GM18507 (cell line): Measurements from ENCODE around the gene POU2F2.

Experiments used
- DNase-seq: peaks from one replicate; pipeline ENCODE4 v3.0.0; 2011; ENCODE audit warnings: low read depth; ENCODE audit not compliant: insufficient read length; ENCODE audit errors: extremely low spot score
- FAIRE-seq: peaks from 2 replicates; lab custom pipeline; 2011; peaks lifted over from hg19 to GRCh38; lab: Jason Lieb, UNC

The POU2F2 gene

DNA sequence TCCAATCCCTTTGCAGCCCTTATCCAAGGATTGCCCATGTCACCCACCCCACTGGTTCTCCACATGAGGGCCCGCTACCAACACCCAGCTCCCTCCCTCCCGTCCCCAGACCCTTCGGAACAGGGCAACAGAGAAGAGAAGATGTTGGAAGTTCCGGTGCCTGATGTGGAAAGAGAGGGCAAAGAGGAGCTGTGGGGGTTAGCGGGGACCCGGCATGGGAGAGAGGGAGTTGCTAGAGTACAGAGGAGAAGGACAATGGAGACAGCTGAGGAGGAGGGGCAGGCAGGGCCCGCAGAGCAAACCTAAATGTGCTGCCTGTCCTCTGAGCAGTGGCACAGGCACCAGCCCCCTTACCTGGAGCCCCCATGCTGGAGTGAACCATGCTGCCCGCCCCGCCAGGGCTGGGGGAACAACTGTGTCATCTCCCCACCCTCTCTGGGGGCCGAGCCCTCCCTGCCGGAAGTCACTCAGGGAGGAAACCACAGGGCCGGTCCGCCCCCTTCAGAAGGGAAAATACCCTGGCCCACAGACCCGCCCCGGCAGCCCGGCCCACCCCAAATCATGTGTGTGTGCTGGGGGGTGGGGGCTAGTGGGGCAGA, at the start of gene POU2F2:
TSS of gene POU2F2 (minus strand) at position 417 of the 599 bp plus-strand sequence. CDS start at position 382, 35 bp downstream.
- no peak for DNase-seq
- FAIRE-seq, result no peak

DNA sequence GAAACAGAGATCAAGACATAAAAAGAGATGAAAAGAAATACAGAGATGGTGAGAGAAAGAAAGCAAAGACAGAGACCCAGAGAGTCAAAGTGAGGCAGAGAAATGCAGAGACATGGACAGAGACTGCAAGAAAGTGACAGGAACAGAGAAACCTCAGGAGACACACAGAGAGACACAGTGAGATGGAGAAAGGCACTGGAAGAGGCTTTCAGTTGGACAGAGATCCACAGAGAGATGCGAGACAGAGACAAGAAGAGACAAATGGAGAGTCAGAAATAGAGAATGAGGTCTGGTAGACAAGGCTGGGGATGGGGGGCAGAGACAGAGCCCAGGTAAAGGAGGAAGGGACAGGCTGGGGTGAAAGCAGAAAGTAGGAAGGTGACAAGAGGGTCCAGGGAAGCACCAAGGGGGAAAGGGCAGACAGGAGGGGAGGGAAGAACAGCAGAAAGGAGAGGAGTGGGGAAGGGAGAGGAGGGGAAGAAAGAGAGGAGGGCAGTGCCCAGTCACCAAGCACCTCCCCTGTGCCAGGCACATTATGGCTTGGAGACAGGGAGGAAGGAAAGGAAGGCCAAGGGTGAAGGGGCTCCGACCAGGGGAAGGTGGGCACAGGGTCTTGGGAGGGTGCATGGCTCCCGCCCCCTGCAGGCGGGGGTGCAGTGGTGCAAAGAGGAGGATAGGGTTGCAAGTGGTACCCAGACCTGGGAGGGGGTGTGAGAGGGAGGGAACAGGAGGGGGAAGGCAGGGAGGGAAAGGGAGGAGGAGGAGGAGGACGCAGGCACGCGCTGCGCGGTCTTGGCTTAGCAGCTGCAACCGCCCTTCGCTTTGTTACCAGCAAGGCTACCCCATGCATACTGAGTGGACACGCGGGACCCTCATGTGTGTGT, 46.8 kb upstream of the POU2F2 start:
- DNase-seq, result no peak
- FAIRE-seq, result no peak

DNA sequence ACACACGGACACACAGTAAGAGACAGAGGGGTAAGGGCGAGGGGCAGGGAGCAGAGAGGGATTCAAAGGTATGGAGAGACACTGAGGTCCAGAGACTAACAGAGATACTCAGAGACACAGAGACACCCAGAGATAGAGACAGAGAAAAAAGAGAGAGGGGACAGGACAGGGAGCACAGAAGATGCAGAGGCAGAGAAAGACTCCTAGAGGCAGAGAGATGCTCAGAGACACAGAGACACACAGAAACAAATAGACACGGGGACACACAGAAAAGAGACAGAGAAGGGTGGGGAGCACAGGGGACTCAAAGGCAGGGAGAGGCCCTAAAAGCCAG, 45.4 kb upstream of the POU2F2 start:
- FAIRE-seq (no peak), DNase-seq (no peak)

DNA sequence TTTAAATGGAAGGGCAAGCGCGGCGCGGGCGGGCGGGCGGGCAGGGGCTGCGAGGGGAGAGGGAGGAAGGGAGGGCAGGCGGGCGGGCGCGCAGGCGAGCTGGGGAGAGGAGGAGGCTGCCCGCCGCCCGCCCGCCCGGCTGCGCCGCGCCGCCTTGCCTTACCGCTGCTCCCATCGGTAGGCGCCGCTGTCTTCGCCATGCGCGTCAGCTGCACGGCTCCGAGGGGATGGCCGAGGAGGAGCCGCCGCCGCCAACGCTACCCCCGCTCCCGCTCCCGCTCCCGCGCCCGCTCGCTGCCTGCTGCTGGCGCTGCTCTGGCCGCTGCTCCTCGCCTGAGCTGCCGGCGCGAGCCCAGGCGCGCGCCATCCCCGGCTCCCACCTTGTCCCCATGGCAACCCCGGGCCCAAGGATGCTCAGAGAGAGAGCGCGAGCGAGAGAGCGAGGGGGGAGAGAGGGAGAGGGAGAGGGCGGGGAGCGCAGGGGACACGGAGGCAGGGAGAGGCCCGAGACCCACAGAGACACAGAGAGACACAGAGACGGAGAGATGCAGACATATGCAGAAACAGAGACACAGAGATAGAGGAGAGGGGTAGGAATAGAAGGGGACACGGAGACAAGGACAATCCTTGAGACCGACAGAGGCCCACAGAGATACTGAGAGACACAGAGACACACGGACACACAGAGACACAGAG, 44.9 kb upstream of the POU2F2 start:
- no peak for FAIRE-seq

DNA sequence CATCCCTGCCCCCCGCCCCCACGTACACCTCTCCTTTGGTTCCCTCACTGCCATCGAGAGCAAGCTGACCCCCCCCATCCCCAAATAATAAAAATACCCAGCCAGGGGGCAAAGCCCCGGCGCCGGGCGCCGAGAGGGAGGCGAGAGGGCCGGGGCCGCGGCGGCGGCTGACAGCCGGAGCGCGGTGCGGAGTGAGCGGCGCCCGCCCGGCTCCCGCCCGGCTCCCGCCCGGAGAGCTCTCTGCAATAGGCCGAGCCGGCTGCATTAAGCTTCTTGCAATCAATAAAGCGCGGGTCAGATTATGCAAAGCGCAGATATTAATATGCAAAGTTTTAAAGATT, 44.4 kb upstream of the POU2F2 start:
- DNase-seq (no peak), FAIRE-seq (no peak)

More for the DNA sequence above, 44.9 kb upstream of the POU2F2 start:
- peak; percentile 37 for DNase-seq

DNA sequence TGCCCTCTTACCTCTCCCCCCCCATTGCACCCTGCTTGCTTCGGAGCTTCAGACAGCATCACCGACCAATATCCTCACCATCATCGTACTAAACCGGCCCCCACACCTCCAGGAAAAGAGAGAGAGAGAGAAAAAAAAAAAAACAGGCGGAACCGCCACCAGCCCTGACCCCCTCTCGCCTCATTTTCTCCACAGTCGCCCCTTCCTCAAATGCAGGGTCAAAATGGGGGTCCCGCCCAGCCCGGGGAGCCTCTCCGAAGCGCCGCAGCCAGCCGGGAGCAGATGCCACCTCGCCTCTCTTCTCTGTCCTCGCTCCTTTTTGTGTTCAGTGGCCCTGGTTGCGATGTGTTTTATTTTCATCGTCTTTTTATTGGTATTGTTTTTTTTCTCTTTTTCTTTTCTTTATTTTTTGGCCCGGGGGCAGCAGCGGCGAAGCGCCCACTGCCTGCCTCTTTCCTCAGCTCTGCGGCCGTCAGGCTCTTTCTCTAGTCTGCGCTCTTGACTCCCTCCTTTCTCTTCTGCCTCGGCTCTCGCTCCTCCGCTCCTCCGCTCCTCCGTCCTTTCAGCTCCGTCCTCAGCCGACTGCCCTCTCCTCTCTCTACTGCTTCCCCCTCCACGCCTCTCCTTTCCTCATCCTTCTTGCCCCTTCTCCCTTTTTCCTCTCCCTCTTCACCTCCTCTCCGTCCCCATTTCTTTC, 43.9 kb upstream of the POU2F2 start:
- no peak for FAIRE-seq
- no peak for DNase-seq

DNA sequence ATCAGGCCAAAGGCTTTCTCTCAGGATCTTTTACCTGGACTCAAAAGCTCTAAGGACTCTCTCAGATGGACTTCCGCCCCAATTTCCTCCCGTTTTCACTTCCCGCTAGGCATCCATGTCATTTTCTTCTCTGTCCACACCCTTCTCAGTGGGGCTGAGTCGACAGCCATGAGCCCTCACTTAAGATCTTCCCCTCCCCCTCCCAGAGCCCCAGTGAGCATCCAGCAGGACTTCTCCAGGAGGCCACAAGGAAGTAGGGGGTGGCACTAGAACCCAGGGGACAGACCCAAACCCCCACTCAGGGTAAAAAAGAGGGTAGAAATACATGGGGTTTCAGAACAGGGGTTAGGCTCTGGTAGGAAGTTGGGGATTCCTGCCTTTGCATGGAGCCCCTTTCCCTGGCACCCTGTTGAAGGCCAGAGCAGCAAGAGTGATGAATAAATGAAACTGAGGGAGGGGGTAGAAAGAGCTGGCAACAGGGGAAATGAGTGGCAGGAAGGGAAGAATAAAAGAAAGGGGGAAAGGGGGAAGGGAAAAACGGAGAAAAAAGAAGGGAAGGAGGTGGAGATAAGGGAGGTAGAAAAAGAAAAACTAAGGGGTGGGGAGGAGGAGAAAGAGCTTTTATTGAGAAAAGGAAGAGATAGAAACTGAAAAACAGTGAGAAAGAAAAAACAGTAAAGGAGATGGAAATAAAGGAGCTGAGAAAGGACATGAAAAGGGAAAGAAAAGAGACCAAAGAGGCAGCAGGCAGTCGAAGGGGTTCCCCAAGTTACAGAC, 42.9 kb upstream of the POU2F2 start:
- DNase-seq (no peak), FAIRE-seq (no peak)

DNA sequence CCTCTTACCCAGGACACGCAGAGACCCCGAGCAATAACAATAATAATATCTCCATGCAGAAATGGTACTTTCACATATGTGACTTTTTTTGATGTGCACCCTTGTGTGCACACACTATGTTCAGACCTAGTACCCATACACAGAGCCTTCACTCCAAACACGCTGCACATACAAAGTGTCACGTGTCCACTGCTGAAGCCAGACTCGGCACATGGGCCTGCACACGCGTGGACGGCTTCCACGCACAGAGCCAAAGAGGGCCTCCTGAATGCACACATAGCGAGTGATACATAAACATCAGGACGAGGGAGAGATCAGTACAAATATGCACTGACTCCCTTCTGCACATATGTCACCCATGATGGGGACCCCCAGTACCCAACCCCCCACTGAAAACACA, 41.9 kb upstream of the POU2F2 start:
- FAIRE-seq (no peak), DNase-seq (no peak)

DNA sequence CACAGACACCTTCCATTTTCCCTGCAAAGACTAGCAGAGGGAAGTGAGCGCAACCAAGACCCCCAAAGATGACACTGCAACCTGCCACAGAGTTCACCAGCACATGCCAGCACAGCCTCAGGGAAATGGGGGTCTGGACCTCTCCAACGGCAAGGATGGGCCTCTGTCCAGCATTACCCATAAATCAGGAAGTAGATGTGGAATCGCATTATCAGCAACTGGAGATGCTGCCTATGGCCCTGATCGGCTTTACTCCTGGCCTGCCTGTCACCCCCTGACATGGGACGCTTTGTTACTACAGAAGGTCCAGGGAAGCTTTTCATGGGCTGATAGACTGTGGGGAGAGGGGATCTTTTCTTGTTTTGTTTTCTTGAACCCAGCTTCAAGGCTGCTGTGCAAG, 41.4 kb upstream of the POU2F2 start:
- FAIRE-seq (no peak), DNase-seq (no peak)

DNA sequence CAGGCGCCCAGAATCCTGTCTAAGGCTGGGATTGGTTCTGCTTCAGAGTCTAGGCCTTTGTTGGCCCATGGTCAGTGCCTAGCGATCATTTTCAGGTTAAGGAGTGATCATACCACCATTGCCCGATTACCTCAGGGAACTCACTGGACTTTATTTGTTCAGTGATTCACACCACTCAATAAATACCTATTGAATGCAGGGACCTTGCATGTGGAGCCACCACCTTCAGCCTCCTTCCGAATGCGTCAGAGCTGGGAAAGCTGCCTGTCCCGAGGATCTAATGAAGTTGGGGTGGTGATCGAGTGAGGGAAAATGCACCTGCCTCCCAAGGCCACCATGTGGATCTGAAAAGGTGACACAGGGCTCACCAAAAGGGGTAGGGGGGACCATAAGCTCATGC, 40.0 kb upstream of the POU2F2 start:
- DNase-seq, result no peak
- FAIRE-seq, result no peak

DNA sequence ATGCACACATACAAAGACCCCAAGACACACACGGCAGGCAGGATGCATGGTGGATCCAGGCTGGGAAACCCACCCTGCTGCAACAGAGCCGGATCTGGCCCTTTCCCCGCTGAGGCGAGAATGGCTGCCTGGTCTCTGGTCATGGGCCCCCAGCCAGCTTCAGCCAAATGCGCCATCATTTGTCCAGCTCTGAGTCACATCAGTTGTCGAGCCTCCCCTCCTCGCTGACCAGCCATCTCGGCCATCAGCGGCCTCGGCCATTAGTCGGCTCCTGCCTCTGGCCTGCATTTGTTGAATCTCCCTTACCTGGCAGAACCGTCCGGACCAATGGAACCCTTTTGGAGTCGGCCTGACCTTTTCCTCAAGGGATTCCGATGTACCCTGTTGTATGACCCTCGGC, 38.5 kb upstream of the POU2F2 start:
- no peak for FAIRE-seq
- no peak for DNase-seq

DNA sequence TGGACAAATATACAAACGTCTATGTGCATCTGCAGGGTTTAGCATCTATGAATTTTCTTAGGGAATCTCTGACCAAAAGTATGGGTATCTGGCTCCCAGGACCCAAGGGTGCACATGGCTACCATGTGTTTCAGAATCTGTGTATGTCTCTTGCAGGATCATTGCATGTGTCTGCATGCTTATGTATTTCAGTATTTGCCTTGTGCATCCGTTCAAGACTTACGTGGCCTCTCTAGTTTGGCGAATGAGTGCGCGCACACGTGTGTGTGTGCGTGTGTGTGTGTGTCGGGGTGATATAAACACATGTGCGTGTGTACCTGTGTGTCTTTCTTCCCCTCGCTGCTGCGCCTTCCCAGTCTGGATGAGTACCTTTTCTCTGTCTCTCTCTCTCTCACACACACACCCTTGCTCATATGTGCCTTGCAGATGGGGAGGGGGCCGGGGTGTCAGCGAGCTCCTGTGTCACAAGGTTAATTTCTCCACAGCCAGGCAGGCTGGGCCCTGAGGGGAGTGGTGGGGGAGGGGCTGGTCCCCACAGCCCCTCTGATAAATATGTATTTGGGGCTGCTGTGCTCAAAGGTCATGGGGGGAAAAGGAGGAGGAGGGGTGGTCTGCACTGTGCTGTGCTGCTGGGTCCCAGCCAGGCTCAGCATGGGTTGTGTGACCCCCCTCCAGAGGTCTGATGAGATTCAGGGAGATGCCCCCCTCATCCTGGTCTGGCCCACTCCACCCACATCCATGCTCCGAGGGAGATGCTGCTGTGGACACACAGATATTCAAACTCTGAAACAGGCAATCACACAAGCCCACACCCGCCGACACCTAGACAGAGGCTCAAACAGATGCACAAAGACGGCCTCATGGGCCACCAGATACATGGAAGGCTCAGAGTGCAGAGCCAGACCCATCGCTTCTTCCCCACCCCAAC, 37.5 kb upstream of the POU2F2 start:
- no peak for FAIRE-seq
- no peak for DNase-seq

DNA sequence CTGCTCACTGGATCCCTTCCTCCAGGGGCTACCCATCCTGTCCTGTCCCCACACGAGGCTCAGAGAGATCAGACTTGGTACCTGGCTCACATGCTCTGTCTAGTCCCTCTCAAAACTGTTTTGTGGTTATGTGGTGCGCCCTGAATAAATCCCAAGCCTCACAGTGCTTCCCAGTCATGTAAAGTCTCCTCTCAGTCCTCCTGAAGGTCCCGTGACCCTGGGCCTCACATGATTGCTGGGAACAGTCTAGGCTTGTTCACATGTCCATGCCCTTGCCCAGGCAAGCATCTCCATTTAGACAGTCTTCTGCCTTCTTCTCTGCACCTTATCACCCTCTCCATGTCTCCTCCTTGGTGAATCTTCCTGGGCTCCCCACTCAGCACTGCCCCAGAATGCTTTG, 36.0 kb upstream of the POU2F2 start:
- DNase-seq (no peak), FAIRE-seq (no peak)

DNA sequence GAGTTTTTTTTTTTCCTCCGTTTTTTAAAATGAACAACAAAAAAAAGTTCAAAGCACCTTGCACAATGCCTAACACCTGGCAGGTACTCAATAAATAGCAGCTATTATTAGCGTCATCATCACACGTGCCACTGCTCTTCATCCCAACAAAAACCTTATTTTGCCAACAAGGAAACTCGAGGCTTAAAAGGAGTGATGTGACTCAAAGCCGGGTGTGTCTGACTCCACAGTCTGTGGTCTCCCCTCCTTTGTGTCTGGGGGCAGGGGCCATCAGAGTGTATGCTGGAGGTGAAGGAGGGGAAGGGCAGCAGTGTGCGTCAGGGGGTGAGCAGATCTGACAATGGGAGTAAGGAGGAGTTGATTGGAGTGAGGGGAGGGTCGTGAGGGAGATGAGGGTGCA, 34.1 kb upstream of the POU2F2 start:
- FAIRE-seq, result no peak
- DNase-seq, result no peak

DNA sequence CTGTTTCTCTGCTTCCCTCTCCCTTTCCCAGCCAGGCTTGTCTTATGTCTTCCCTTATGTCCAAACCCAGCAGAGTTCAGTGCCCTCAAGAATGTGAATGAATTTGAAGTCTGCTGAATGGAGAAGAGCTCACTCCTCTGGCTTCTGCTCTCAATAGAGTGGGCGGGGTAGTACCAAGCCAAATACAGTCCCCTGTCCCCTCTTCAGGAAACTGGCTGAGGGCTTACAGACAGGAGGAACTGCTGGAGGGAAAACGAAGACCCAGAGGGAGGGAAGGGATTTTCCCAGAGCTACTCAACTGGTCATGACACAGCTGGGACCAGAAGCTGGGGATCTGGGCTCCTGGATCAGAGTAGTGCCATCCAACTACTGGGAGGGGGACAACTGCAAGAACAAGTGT, 32.9 kb upstream of the POU2F2 start:
- FAIRE-seq (no peak), DNase-seq (no peak)

DNA sequence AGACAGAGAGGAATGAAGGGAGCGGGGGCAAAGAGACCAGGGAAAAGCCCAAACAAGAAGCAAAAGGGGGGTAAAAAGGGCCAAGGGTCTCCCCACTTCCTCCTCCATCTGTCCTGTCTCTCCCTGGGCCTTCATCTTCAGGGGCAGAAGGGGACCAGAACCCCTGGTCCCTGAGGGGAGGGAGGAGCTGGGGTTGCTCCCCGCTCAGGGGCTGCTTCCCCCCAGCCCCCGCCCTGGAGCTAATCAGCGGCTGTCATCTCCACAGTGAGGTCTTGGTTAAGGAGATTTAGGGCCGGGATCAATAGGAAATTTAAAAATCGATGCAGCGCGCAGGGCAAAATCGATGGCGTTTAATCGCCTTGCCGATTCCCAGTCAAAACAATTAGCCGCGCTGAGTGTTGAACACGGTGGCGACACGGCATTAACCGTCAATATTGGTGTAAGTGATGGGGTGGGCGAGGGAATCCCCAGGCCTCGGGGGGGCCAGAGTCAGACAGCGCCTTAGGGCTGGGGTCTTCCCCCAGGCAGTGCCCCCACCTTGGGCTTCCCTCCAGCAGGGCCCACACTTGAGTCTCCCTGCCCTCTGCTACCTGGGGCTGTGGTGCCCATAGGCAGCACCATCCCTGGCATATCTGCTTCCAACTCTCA, 29.5 kb upstream of the POU2F2 start:
- DNase-seq, result no peak
- no peak for FAIRE-seq

DNA sequence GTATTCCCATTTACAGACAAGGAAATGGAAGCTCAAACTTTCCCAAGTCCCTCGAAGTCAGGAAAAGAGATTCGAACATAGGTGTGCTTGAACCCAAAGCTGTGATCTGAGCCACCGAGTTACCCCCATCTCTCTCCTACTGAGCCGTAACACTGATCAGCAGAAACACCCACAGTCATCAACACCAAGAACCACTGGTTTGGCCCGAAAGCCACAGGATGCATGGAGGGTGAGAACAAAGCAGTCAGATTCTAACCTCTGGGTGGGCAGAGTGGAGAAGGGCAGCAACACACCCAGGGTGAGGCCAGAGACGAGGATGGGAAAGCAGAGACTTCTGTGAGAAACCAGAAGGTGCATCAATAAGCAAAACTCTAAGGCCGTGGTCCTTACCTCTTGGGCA, 27.7 kb upstream of the POU2F2 start:
- no peak for DNase-seq
- FAIRE-seq, result no peak

DNA sequence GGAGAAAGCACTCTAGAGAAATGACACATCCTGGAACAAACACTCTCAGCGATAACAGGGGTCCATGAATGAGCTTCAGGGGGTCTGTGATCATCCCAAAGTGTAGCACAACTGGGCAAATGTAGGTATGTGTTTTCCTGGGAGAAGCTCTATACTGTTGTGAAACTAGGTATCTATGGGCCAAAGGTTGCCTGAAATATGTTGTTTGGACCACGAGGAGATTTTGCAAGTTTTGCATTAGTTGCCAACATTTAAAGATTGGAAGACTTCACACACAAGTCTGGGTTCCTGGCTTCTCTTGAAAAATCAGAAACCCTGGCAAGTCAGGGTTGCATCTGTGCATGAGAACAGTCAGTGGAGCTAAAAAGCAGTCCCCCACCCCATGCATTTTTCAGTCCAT, 26.7 kb upstream of the POU2F2 start:
- DNase-seq (no peak), FAIRE-seq (no peak)
